Measurements from ENCODE around the gene SRXN1.
"Not testable (repeated sequence)": the region's sequence is repeated elsewhere in the genome, so short reads cannot be mapped to it uniquely, and the experiment has no call there.

Gene SRXN1

GRCh38 chr20:653590-654416 is 803 bp upstream of the SRXN1 start:
- no peak for DNase-seq

- DNase-seq = no peak
These were observed 338 bp downstream of the SRXN1 start for GRCh38 chr20:652615-653109.

GRCh38 chr20:651713-652614 is 1.0 kb downstream of the SRXN1 start:
- peak; percentile 7 for DNase-seq

GRCh38 chr20:650954-651353 is 2.0 kb downstream of the SRXN1 start:
- DNase-seq = no peak

- no peak for DNase-seq
These were observed 2.7 kb downstream of the SRXN1 start for GRCh38 chr20:650281-650680.

- no peak for DNase-seq
These were observed 5.5 kb downstream of the SRXN1 start for GRCh38 chr20:647479-648019.

GRCh38 chr20:646868-647233 is 6.1 kb downstream of the SRXN1 start:
- DNase-seq = no peak

- DNase-seq = no peak
These were observed 6.7 kb downstream of the SRXN1 start for GRCh38 chr20:646107-646867.

- peak; percentile 28 for DNase-seq
These were observed 7.5 kb downstream of the SRXN1 start for GRCh38 chr20:645318-646106.

- no peak for DNase-seq
These were observed 8.2 kb downstream of the SRXN1 start for GRCh38 chr20:644692-645317.

GRCh38 chr20:642398-643174 is 10.4 kb downstream of the SRXN1 start:
- no peak for DNase-seq

GRCh38 chr20:642013-642397 is 11.0 kb downstream of the SRXN1 start:
- not testable (repeated sequence) for DNase-seq

- no peak for DNase-seq
These were observed 11.5 kb downstream of the SRXN1 start for GRCh38 chr20:641516-641875.

GRCh38 chr20:640674-641515 is 12.1 kb downstream of the SRXN1 start:
- no peak for DNase-seq

- no peak for DNase-seq
These were observed 14.4 kb downstream of the SRXN1 start for GRCh38 chr20:638579-638978.

- DNase-seq = no peak
These were observed 15.4 kb downstream of the SRXN1 start for GRCh38 chr20:637559-637958.

GRCh38 chr20:635893-636338 is 17.1 kb downstream of the SRXN1 start:
- DNase-seq = no peak

- DNase-seq = no peak
These were observed 17.7 kb downstream of the SRXN1 start for GRCh38 chr20:635028-635892.

All from NK-92 treated with Interleukin-12 subunit alpha and Interleukin-12 subunit beta, amount 100 ng/mL, for 24 hours (cell line).